GM21786 (cell line): ENCODE results near the gene GAGE2A.
"Not testable (repeated sequence)": the region's sequence is repeated elsewhere in the genome, so short reads cannot be mapped to it uniquely, and the experiment has no call there.

Source experiments
- ATAC-seq: cut with Tn5 transposase; IDR thresholded peaks from one replicate; pipeline ENCODE4 v1.9.1; 2021; ENCODE audit not compliant: unreplicated experiment

The GAGE2A gene

GRCh38 chrX:49589196-49589595 lies at the start of gene GAGE2A:
GAGE2A (plus strand) TSS chrX:49589496; CDS start chrX:49590651, 1,155 bp downstream.
- ATAC-seq, result not testable (repeated sequence)

GRCh38 chrX:49541433-49541832 lies 47.9 kb upstream of the GAGE2A start, which contains the start of gene GAGE12D:
GAGE12D (plus strand) TSS chrX:49541733; CDS start chrX:49542888, 1,155 bp downstream.
- ATAC-seq, result not testable (repeated sequence)

GRCh38 chrX:49550989-49551388 lies 38.3 kb upstream of the GAGE2A start, which contains the start of gene GAGE12E:
GAGE12E (plus strand) TSS chrX:49551289; CDS start chrX:49552444, 1,155 bp downstream.
- not testable (repeated sequence) for ATAC-seq

GRCh38 chrX:49560542-49560941 lies 28.8 kb upstream of the GAGE2A start, which contains the start of gene GAGE12F:
GAGE12F (plus strand) TSS chrX:49560842; CDS start chrX:49561997, 1,155 bp downstream.
- not testable (repeated sequence) for ATAC-seq

GRCh38 chrX:49568728-49569127 lies 20.6 kb upstream of the GAGE2A start:
- not testable (repeated sequence) for ATAC-seq

GRCh38 chrX:49569152-49569551 lies 20.1 kb upstream of the GAGE2A start:
- ATAC-seq, result not testable (repeated sequence)

- not testable (repeated sequence) for ATAC-seq
Observed at GRCh38 chrX:49570100-49570499, 19.2 kb upstream of the GAGE2A start, which contains the start of gene GAGE12G. GAGE12G (plus strand) TSS chrX:49570400; CDS start chrX:49571555, 1,155 bp downstream.

GRCh38 chrX:49579649-49580048 lies 9.6 kb upstream of the GAGE2A start, which contains the start of gene GAGE12H:
GAGE12H (plus strand) TSS chrX:49579949; CDS start chrX:49581104, 1,155 bp downstream.
- not testable (repeated sequence) for ATAC-seq

GRCh38 chrX:49589769-49590478 lies 628 bp downstream of the GAGE2A start:
- ATAC-seq, result not testable (repeated sequence)

GRCh38 chrX:49590488-49590887 lies 1.2 kb downstream of the GAGE2A start:
- ATAC-seq, result not testable (repeated sequence)

GRCh38 chrX:49598720-49599119 lies 9.4 kb downstream of the GAGE2A start, which contains the start of gene GAGE1:
GAGE1 (plus strand) TSS chrX:49599020; CDS start chrX:49600175, 1,155 bp downstream.
- ATAC-seq, result not testable (repeated sequence)

- no peak for ATAC-seq
Observed at GRCh38 chrX:49610718-49611310, 21.5 kb downstream of the GAGE2A start.

- ATAC-seq, result no peak
Observed at GRCh38 chrX:49618574-49618973, 29.3 kb downstream of the GAGE2A start.

GRCh38 chrX:49627086-49627777 lies 37.9 kb downstream of the GAGE2A start:
- no peak for ATAC-seq

- ATAC-seq, result no peak
Observed at GRCh38 chrX:49644991-49645637, 55.8 kb downstream of the GAGE2A start.
